Measurements from ENCODE around the gene RBM47. TPM values are rescaled to one million over a fixed set of nuclear protein-coding genes. Genes with fewer than 3 reads are reported as not detected.

Gene RBM47
- total RNA-seq, 1 donor from 2014 or later, result 4.6 TPM

DNA sequence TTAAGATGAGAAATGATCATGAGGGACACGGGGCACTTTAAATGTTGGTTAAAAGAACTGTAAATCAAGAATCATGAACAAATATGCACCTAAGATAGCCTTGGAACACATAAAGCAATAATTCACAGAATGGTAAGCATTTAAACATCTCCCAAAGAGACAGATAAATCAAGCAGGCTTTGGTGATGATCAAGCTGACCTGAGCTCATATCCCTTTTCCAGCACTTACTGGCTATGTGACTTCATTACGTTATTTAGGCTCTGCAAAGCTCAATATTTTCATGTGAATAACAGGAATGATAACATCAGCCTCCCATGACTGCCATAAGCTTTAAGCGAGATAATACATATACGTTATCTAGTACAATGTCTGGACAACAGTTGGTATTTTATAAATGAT, 239.7 kb downstream of the RBM47 start:
- Mint-ChIP-seq H3K4me1 (ENCODE audit: unreplicated experiment) (peaks cover 13% of the 10 kb centered on the region), H3K27ac (ENCODE audit: unreplicated experiment) (no peak overlapping the region), H3K9me3 (ENCODE audit: unreplicated experiment) (no peaks in the 10 kb centered on the region), H3K27me3 (ENCODE audit: unreplicated experiment) (no peaks in the 10 kb centered on the region), H3K4me3 (ENCODE audit: unreplicated experiment) (no peak overlapping the region), H3K36me3 (ENCODE audit: low read depth, unreplicated experiment) (no peaks in the 10 kb centered on the region)
- no peak for DNase-seq (ENCODE audit: low spot score)
- TF ChIP-seq, protein P1, sequence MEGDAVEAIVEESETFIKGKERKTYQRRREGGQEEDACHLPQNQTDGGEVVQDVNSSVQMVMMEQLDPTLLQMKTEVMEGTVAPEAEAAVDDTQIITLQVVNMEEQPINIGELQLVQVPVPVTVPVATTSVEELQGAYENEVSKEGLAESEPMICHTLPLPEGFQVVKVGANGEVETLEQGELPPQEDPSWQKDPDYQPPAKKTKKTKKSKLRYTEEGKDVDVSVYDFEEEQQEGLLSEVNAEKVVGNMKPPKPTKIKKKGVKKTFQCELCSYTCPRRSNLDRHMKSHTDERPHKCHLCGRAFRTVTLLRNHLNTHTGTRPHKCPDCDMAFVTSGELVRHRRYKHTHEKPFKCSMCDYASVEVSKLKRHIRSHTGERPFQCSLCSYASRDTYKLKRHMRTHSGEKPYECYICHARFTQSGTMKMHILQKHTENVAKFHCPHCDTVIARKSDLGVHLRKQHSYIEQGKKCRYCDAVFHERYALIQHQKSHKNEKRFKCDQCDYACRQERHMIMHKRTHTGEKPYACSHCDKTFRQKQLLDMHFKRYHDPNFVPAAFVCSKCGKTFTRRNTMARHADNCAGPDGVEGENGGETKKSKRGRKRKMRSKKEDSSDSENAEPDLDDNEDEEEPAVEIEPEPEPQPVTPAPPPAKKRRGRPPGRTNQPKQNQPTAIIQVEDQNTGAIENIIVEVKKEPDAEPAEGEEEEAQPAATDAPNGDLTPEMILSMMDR (IDR thresholded peaks at IDR 0.05; ENCODE audit: unreplicated experiment), result no peak

DNA sequence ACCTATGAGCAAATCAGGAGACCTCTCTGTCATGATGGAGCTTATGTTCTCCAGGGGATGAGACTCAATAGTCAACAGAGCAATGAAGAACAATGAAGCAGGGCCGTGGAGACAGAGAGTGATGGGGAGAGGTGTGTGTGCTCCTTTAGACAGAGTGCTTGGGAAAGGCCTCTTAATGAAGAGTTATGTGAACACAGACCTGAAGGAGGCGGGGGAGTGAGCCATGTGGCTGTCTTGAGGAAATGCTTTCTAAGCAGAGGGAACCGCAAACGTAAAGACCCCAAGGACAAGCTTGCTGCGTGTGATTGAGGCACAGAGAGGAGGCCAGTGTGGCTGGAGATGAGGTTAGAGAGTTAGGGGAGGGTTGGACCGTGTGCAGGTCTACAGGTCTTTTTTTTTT, 241.4 kb downstream of the RBM47 start:
- H3K27me3 Mint-ChIP-seq (ENCODE audit: unreplicated experiment), result no peaks in the 10 kb centered on the region
- no peak for DNase-seq (ENCODE audit: low spot score)
- no peaks in the 10 kb centered on the region for H3K9me3 Mint-ChIP-seq (ENCODE audit: unreplicated experiment)
- H3K27ac Mint-ChIP-seq (ENCODE audit: unreplicated experiment), result no peak overlapping the region
- H3K36me3 Mint-ChIP-seq (ENCODE audit: low read depth, unreplicated experiment), result no peaks in the 10 kb centered on the region
- H3K4me1 Mint-ChIP-seq (ENCODE audit: unreplicated experiment), result peaks cover 4% of the 10 kb centered on the region
- no peak overlapping the region for H3K4me3 Mint-ChIP-seq (ENCODE audit: unreplicated experiment)
- TF ChIP-seq, protein P1 (IDR thresholded peaks at IDR 0.05; ENCODE audit: unreplicated experiment), result no peak

DNA sequence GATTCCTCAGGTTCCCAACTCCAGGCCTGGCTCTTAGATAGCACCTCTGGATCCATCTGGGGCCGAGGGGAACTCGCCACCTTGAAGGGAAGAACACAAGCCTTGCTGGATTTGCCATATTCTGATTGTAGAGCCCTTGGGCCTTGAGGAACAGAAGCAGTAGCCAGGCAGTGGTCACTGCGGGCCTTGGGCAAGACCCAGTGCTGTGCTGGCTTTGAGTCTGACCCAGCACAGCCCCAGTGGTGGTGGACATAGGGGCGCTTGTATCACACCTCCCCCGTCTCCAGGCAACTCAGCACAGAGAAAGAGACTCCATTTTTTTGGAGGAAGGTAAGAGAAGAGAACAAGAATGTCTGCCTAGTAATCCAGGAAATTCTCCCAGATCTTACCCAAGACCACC, 249.0 kb downstream of the RBM47 start:
- TF ChIP-seq, protein P1 (IDR thresholded peaks at IDR 0.05; ENCODE audit: unreplicated experiment), result no peak
- no peaks in the 10 kb centered on the region for H3K27me3 Mint-ChIP-seq (ENCODE audit: unreplicated experiment)
- H3K4me3 Mint-ChIP-seq (ENCODE audit: unreplicated experiment), result no peak overlapping the region
- no peaks in the 10 kb centered on the region for H3K9me3 Mint-ChIP-seq (ENCODE audit: unreplicated experiment)
- no peak for DNase-seq (ENCODE audit: low spot score)
- H3K27ac Mint-ChIP-seq (ENCODE audit: unreplicated experiment), result no peak overlapping the region
- H3K4me1 Mint-ChIP-seq (ENCODE audit: unreplicated experiment), result peaks cover 3% of the 10 kb centered on the region
- H3K36me3 Mint-ChIP-seq (ENCODE audit: low read depth, unreplicated experiment), result no peaks in the 10 kb centered on the region

DNA sequence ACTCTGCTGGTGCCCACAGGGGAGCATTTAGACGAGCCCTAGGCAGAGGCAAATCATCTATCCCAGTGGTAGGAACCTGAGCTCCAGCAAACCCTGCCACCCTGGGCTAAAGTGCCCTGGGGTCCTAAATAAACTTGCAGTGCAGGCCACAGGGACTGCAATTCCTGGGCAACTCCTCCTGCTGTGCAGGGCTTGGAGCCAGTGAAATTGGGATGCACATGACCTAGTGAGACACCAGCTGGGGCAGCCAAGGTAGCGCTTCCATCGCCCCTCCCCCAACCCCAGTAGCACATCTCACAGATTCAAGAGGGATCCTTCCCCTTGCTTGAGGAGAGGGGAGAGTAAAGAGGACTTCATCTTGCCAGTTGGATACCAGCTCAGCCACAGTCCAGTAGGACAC, 250.4 kb downstream of the RBM47 start:
- Mint-ChIP-seq H3K36me3 (ENCODE audit: low read depth, unreplicated experiment) (no peaks in the 10 kb centered on the region), H3K9me3 (ENCODE audit: unreplicated experiment) (no peaks in the 10 kb centered on the region), H3K4me3 (ENCODE audit: unreplicated experiment) (no peak overlapping the region), H3K27ac (ENCODE audit: unreplicated experiment) (no peak overlapping the region), H3K4me1 (ENCODE audit: unreplicated experiment) (no peaks in the 10 kb centered on the region), H3K27me3 (ENCODE audit: unreplicated experiment) (no peaks in the 10 kb centered on the region)
- DNase-seq (ENCODE audit: low spot score), result no peak
- TF ChIP-seq, protein P1 (IDR thresholded peaks at IDR 0.05; ENCODE audit: unreplicated experiment), result no peak

DNA sequence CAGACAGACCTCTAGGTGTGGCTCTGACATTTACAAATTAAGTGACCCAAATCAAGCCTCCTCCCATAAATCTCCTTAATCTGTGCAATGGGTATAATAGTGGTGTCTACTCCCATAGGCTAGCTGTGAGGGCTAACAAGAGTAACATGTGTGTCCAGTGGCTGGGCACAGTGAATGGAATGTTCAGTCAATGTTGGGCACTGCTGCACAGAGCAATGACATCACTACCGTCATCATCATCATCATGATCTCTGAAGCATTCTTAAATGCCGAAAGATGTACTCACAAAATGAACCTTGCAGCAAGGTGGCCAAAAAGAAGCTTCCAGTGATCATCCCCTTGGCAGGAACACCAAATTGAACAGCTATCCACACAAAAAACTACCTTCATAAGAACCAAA, 251.0 kb downstream of the RBM47 start:
- TF ChIP-seq, protein P1 (IDR thresholded peaks at IDR 0.05; ENCODE audit: unreplicated experiment), result no peak
- Mint-ChIP-seq H3K27me3 (ENCODE audit: unreplicated experiment) (no peaks in the 10 kb centered on the region), H3K9me3 (ENCODE audit: unreplicated experiment) (no peaks in the 10 kb centered on the region), H3K4me3 (ENCODE audit: unreplicated experiment) (no peak overlapping the region), H3K4me1 (ENCODE audit: unreplicated experiment) (no peaks in the 10 kb centered on the region), H3K27ac (ENCODE audit: unreplicated experiment) (no peak overlapping the region), H3K36me3 (ENCODE audit: low read depth, unreplicated experiment) (no peaks in the 10 kb centered on the region)
- no peak for DNase-seq (ENCODE audit: low spot score)

Data from endothelial cell (in vitro differentiated cells).